RPMI8226 (cell line): ENCODE results near the gene RAB10.
"Not testable (repeated sequence)": the region's sequence is repeated elsewhere in the genome, so short reads cannot be mapped to it uniquely, and the experiment has no call there.

Source experiments
- DNase-seq: peaks from one replicate; pipeline ENCODE4 v3.0.0-alpha.2; 2015

Gene RAB10

GRCh38 chr2:26016706-26017045, 17.2 kb upstream of the RAB10 start:
- not testable (repeated sequence) for DNase-seq

GRCh38 chr2:26017464-26018183, 16.3 kb upstream of the RAB10 start:
- peak; percentile 19 for DNase-seq

DNA sequence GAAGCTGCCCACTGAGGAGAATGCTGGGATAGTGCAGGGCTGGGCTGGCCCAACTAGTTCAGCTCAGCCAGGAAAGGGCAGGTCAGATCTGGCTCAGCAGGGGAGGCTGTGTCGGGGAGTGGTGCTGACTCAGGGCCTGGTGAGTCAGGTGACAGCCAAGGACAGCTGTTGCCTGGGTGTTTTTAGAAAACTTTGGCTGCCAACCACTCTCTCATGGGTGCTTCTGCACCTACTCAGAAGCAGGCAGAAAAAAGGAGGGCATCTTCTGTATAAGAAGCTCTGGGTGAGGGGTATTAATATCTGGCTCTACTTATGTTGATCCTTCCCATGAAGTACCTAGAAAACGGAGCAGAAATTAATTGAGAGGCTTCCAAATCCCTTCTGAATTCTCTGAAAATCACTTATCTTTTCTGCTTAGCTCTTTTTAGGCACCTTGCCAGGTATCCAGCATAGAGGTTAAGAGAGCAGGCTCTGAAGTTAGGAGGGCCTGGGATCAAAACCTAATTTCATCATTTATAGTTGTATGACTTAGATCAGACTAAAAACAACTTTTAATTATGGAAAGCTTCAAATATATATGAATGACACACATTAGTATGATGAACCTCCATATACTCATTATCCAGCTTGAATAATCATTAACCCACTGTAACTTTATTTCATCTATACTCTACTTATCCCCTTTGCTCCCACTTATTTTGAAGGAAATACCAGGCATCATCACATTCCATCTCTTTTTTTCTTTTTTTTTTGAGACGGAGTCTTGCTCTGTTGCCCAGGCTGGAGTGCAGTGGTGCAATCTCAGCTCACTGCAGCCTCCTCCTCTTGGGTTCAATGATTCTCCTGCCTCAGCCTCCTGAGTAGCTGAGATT, 15.5 kb upstream of the RAB10 start:
- DNase-seq: peak; percentile 93

DNA sequence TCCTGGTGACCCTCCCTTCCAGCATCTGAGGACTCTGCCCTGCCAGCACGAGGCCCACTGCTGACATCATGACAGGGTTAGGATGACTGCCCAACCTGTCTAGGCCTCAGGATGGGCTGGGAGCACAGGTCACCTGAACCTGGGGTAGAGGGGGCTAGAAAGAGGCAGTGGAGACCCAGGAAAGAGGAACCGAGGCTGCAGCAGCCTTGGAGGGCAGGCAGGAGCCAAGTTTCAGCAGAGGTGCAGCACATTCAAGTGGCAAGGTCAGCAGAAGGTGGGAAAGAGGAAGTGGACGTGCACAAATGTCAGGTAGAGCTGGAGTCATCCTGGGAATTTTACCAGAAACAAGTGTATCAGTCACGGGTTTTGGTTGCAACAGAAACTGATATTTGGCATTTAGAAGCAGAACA, 13.6 kb upstream of the RAB10 start:
- peak; percentile 88 for DNase-seq

- DNase-seq: no peak
Measured at GRCh38 chr2:26024260-26024659, 9.6 kb upstream of the RAB10 start.

GRCh38 chr2:26025509-26025908, 8.4 kb upstream of the RAB10 start:
- DNase-seq: no peak

DNA sequence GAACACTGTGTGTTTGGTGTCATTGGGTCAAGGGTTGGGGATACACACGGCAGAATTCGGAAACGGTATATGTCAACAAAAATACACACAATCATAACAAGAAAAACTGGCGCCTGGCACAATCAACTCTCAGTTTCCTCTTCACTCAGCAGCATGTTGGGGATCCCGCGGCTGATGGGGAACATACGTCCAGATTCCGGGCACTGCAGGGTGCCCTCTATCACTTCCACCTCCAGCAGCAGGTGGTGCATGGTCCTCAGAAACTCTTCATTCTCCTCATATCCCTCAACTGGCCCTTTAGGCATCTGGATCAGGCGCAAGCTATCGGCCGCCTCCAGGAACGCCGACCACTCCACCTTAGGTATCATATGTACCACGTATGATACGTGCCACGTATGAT, 5.8 kb upstream of the RAB10 start:
- not testable (repeated sequence) for DNase-seq

GRCh38 chr2:26032586-26033269, 1.2 kb upstream of the RAB10 start:
- not testable (repeated sequence) for DNase-seq

DNA sequence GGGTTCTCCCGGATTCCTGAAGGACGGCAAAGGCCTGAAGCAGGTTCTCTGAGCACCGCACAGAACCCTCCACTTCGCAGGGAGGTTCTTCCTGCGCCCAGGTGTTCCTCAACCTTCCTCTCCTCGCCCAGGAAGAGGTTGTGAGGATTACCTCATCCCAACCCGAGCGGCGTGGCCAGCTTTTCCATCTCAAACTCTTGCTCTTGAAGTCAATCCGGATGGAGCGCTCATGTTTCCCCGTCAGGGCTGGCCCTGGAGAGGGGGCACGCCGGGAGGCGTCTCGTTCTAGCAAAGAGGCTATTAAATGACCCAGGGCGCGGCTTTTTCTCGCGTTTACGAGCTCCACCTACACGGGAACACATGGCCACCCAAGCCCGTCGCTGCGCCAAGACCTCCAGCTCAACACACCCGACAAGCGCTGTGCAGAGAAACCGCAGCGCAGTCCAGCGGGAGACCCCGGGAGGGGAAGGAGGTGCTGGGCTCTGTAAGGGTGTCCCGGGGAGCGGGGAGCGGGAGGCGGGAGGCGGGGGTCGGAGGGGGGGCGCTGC, 540 bp upstream of the RAB10 start:
- DNase-seq: peak; percentile 84

- DNase-seq: no peak
Measured at GRCh38 chr2:26034637-26034992, 731 bp downstream of the RAB10 start.

GRCh38 chr2:26035090-26035743, 1.3 kb downstream of the RAB10 start:
- DNase-seq: peak; percentile 36

DNA sequence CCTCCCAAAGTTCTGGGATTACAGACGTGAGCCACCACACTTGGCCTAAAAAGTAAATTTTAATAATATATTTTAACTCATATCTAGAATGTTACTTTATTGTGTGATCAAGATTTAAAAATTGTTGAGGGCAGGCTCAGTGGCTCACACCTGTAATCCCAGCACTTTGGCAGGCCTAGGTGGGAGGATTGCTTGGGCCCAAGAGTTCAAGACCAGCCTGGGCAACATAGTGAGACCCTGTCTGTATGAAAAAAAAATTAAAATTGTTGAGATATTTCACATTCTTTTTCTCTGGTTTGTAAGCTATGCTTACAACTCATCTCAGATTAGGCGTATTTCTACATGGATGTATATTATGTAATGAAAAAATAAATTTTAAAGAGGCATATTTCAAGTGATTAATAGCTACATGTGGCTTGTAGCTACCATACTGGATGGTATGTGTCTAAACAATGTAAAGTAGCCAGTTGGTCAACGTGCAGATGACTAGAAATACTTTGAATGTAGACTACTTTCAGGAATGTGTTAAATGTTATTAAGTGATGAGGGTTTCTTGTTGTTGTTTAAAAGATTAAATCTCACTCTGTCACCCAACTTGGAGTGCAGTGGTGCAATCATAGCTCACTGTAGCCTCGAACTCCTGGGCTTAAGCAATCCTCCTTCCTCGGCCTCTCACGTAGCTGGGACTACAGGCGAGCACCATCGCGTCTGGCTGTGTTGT, 5.9 kb downstream of the RAB10 start:
- no peak for DNase-seq

- DNase-seq: no peak
Measured at GRCh38 chr2:26043109-26043508, 9.2 kb downstream of the RAB10 start.

DNA sequence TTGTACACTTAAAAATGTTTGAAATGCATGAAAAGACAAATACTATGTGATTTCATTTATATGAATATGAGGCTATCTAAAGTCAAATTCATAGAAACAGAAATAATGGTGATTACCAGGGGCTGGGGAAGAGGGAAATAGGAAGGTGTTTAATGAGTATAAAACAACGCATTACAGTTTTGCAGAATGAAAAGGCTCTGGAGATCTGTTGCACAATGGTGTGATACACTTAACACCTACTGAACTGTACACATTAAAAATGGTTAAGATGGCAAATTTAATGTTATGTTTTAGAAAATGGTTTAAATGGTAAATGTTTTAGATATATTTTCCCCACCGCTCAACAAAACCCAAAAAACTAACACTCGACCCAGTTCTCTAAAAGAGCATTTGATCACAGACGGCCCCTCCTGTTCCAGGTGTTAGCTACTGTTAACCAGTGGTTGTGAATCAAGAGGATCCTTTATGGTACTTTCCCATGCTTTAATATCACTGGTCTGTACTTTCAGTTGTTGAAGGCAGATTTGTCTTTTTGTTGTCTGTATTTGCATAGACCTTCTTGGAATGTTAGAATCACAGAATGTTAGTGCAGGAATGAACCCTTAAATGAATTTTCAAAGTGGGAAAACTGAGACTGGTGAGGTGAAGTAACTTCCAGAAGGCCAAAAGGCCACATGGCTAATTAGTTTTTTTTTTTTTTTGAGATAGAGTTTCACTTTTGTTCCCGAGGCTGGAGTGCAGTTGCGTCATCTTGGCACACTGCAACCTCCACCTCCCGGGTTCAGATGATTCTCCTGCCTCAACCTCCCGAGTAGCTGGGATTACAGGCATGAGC, 10.2 kb downstream of the RAB10 start:
- DNase-seq: peak; percentile 54

DNA sequence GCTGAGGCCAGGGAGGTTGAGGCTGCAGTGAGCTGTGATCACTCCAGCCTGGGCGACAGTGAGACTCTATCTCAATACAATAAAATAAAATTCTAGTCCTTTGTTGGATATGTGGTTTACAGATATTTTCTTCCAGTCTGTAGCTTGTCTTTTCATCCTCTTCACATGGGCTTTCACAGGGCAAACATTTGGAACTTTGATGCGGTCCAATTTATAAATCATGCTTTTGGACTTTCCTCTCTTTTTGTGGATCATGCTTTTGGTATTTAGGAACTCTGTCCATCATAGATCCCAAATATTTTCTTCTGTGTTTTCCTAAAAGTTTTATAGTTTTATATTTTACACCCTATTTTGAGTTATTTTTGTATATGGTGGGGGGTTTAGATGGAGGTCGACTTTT, 14.9 kb downstream of the RAB10 start:
- DNase-seq: no peak

GRCh38 chr2:26049641-26050040, 15.8 kb downstream of the RAB10 start:
- DNase-seq: no peak

- no peak for DNase-seq
Measured at GRCh38 chr2:26052740-26053139, 18.9 kb downstream of the RAB10 start.

- no peak for DNase-seq
Measured at GRCh38 chr2:26054598-26055348, 20.9 kb downstream of the RAB10 start.

GRCh38 chr2:26058390-26058789, 24.5 kb downstream of the RAB10 start:
- DNase-seq: no peak

- DNase-seq: no peak
Measured at GRCh38 chr2:26059542-26059941, 25.7 kb downstream of the RAB10 start.

DNA sequence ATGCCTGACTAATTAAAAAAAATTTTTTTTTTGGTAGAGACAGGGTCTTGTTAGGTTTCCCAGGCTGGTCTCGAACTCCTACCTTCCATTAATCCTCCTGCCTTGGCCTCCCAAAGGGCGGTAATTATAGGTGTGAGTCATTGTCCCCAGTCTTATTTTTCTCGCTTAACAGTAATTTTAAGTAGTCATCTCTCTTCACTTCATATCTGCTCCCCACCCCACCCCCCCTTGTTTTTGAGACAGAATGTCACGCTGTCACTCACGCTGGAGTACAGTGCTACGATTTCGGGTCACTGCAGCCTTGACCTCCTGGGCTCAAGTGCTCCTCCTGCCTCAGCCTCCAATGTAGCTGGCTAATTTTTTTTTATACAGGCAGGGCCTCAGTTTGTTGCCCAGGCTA, 27.7 kb downstream of the RAB10 start:
- no peak for DNase-seq
